GM21367 (cell line): ENCODE results near the gene CHAF1B.
"Not testable (repeated sequence)": the region's sequence is repeated elsewhere in the genome, so short reads cannot be mapped to it uniquely, and the experiment has no call there.

Experiments
- ATAC-seq: cut with Tn5 transposase; IDR thresholded peaks from one replicate; pipeline ENCODE4 v1.9.1; 2021; ENCODE audit not compliant: unreplicated experiment

CHAF1B gene

GRCh38 chr21:36388096-36388495 lies 2.9 kb downstream of the CHAF1B start:
- ATAC-seq = no peak

GRCh38 chr21:36388835-36389234 lies 3.6 kb downstream of the CHAF1B start:
- no peak for ATAC-seq

- ATAC-seq = not testable (repeated sequence)
These were observed 6.5 kb downstream of the CHAF1B start for GRCh38 chr21:36391649-36392048.

GRCh38 chr21:36395353-36396111 lies 10.3 kb downstream of the CHAF1B start:
- ATAC-seq = no peak

- no peak for ATAC-seq
These were observed 11.1 kb downstream of the CHAF1B start for GRCh38 chr21:36396325-36396724.

GRCh38 chr21:36396971-36397370 lies 11.8 kb downstream of the CHAF1B start:
- no peak for ATAC-seq

GRCh38 chr21:36397606-36398005 lies 12.4 kb downstream of the CHAF1B start:
- ATAC-seq = no peak

- ATAC-seq = not testable (repeated sequence)
These were observed 14.5 kb downstream of the CHAF1B start for GRCh38 chr21:36399736-36400135.

- no peak for ATAC-seq
These were observed 15.5 kb downstream of the CHAF1B start for GRCh38 chr21:36400719-36401118.

- ATAC-seq = no peak
These were observed 17.1 kb downstream of the CHAF1B start for GRCh38 chr21:36402339-36402738.

- no peak for ATAC-seq
These were observed 18.5 kb downstream of the CHAF1B start for GRCh38 chr21:36403713-36404112.

GRCh38 chr21:36408568-36408967 lies 23.4 kb downstream of the CHAF1B start:
- no peak for ATAC-seq

- ATAC-seq = no peak
These were observed 26.1 kb downstream of the CHAF1B start for GRCh38 chr21:36411301-36411700.

GRCh38 chr21:36412916-36413315 lies 27.7 kb downstream of the CHAF1B start:
- ATAC-seq = no peak

- ATAC-seq = no peak
These were observed 30.2 kb downstream of the CHAF1B start for GRCh38 chr21:36415375-36415774.

GRCh38 chr21:36419241-36419640 lies 34.0 kb downstream of the CHAF1B start:
- ATAC-seq = no peak

- ATAC-seq = no peak
These were observed 34.8 kb downstream of the CHAF1B start for GRCh38 chr21:36419996-36420395.

GRCh38 chr21:36420571-36421339 lies 35.6 kb downstream of the CHAF1B start:
- no peak for ATAC-seq

GRCh38 chr21:36422279-36423098 lies 37.3 kb downstream of the CHAF1B start:
- no peak for ATAC-seq

GRCh38 chr21:36423771-36424433 lies 38.7 kb downstream of the CHAF1B start:
- no peak for ATAC-seq

GRCh38 chr21:36424592-36424991 lies 39.4 kb downstream of the CHAF1B start:
- ATAC-seq = no peak
